Kasumi-1 (cell line): ENCODE results near the gene ZNF219.
A peak's percentile ranks its signal among the peaks of the same experiment; 100 is the strongest.

Source experiments
- DNase-seq, 2 experiments: peaks; one replicate each; lab custom pipeline; 2025; lab: John Stamatoyannopoulos, UW

ZNF219 gene

GRCh38 chr14:21102521-21103410 is 4.3 kb upstream of the ZNF219 start:
- DNase-seq = no peak

- no peak for DNase-seq
These were observed 3.5 kb upstream of the ZNF219 start for GRCh38 chr14:21101802-21102413.

GRCh38 chr14:21100931-21101330 is 2.5 kb upstream of the ZNF219 start, which contains the start of gene TMEM253:
TMEM253 (plus strand) TSS chr14:21101066; CDS start chr14:21101344, 278 bp downstream.
- no peak for DNase-seq

- DNase-seq = no peak
These were observed 1.1 kb upstream of the ZNF219 start for GRCh38 chr14:21099596-21099985.

GRCh38 chr14:21098892-21099595 is 589 bp upstream of the ZNF219 start:
- no peak for DNase-seq

GRCh38 chr14:21097636-21098075 is 799 bp downstream of the ZNF219 start:
- no peak for DNase-seq

GRCh38 chr14:21096978-21097635 is 1.3 kb downstream of the ZNF219 start:
- no peak for DNase-seq

GRCh38 chr14:21096438-21096837 is 2.0 kb downstream of the ZNF219 start:
- no peak for DNase-seq

- no peak for DNase-seq
These were observed 2.8 kb downstream of the ZNF219 start for GRCh38 chr14:21095430-21096205.

GRCh38 chr14:21093769-21094681 is 4.4 kb downstream of the ZNF219 start:
- DNase-seq = no peak

- no peak for DNase-seq
These were observed 5.4 kb downstream of the ZNF219 start for GRCh38 chr14:21093018-21093417.

- DNase-seq = peak; percentile 55 to 70
These were observed 6.0 kb downstream of the ZNF219 start for GRCh38 chr14:21092273-21093011.

- DNase-seq = no peak
These were observed 6.6 kb downstream of the ZNF219 start for GRCh38 chr14:21091821-21092272.

- no peak for DNase-seq
These were observed 7.4 kb downstream of the ZNF219 start for GRCh38 chr14:21090940-21091663.

GRCh38 chr14:21090194-21090939 is 8.1 kb downstream of the ZNF219 start:
- DNase-seq = peak; percentile 26 to 28

GRCh38 chr14:21089877-21090193 is 8.6 kb downstream of the ZNF219 start:
- DNase-seq = no peak

GRCh38 chr14:21089271-21089670 is 9.2 kb downstream of the ZNF219 start:
- DNase-seq = no peak

GRCh38 chr14:21088687-21089086 is 9.8 kb downstream of the ZNF219 start:
- DNase-seq = no peak
